ENCODE measurements around the gene MIS12. TPM values are rescaled to one million over a fixed set of nuclear protein-coding genes. Genes with fewer than 3 reads are reported as not detected.

Gene MIS12
- total and polyA plus RNA-seq, 4 donors, result 14.1 to 16.3 (median 15.2) TPM

GRCh38 chr17:5539286-5539685 is 52.9 kb downstream of the MIS12 start:
- Histone ChIP-seq H3K9ac (ENCODE audit: insufficient read depth in 1 of 2, low read length in 2 of 2) (no peak overlapping the region), H3K4me3 (no peak overlapping the region), H3K9me3 (ENCODE audit: control insufficient read depth in 4 of 4, insufficient read depth in 3 of 4, low read length in 3 of 4) (no peaks in the 10 kb centered on the region), H3K36me3 (ENCODE audit: control insufficient read depth in 4 of 4, insufficient read depth in 4 of 4, low read length in 4 of 4) (peaks cover 0 to 33% (median 0%) of the 10 kb centered on the region in 4 donors), H3K27me3 (ENCODE audit: control insufficient read depth in 3 of 3, insufficient read depth in 3 of 3, low read length in 2 of 3) (no peaks in the 10 kb centered on the region), H3K27ac (ENCODE audit: low read depth in 1 of 2, low read length in 1 of 2) (no peak overlapping the region), H3K4me1 (ENCODE audit: control insufficient read depth in 5 of 5, insufficient read depth in 5 of 5, low read length in 5 of 5) (no peaks in the 10 kb centered on the region)
- WGBS, 2 donors, result 93 to 97% methylated on average over 8 of the region's 8 CpGs
- no peak for ATAC-seq (ENCODE audit: insufficient read depth, low FRiP score)
- TF ChIP-seq CTCF (IDR thresholded peaks at IDR 0.05; ENCODE audit: control extremely low read depth, extremely low read depth), result no peak
- no peak for DNase-seq

GRCh38 chr17:5540321-5540720 is 54.0 kb downstream of the MIS12 start:
- no peak for ATAC-seq (ENCODE audit: insufficient read depth, low FRiP score)
- H3K36me3 ChIP-seq (ENCODE audit: control insufficient read depth in 4 of 4, insufficient read depth in 4 of 4, low read length in 4 of 4), result peaks cover 0 to 33% (median 0%) of the 10 kb centered on the region in 4 donors

More at GRCh38 chr17:5540321-5540720, 54.0 kb downstream of the MIS12 start:
- H3K27me3 ChIP-seq (ENCODE audit: control insufficient read depth in 3 of 3, insufficient read depth in 3 of 3, low read length in 2 of 3), result no peaks in the 10 kb centered on the region
- 91 to 94% methylated on average over 7 of the region's 7 CpGs for WGBS, 2 donors
- TF ChIP-seq CTCF (IDR thresholded peaks at IDR 0.05; ENCODE audit: control extremely low read depth, extremely low read depth), result no peak
- H3K9ac ChIP-seq (ENCODE audit: insufficient read depth in 1 of 2, low read length in 2 of 2), result no peak overlapping the region
- no peak for DNase-seq
- no peak overlapping the region for H3K4me3 ChIP-seq
- no peaks in the 10 kb centered on the region for H3K9me3 ChIP-seq (ENCODE audit: control insufficient read depth in 4 of 4, insufficient read depth in 3 of 4, low read length in 3 of 4)
- no peak overlapping the region for H3K27ac ChIP-seq (ENCODE audit: low read depth in 1 of 2, low read length in 1 of 2)
- no peaks in the 10 kb centered on the region for H3K4me1 ChIP-seq (ENCODE audit: control insufficient read depth in 5 of 5, insufficient read depth in 5 of 5, low read length in 5 of 5)

Other genes starting within 250 kb of the MIS12 start
- gene RABEP1, start 204.3 kb upstream of the MIS12 start, total RNA-seq, result 10 to 100 TPM; 34.0 to 38.2 TPM
- gene RABEP1, start 204.3 kb upstream of the MIS12 start, polyA plus RNA-seq, result 10 to 100 TPM; 14.9 to 16.2 TPM
- 10 to 100 TPM; 30.0 to 66.0 TPM for gene NUP88, start 66.9 kb upstream of the MIS12 start, total RNA-seq
- gene NUP88, start 66.9 kb upstream of the MIS12 start, polyA plus RNA-seq, result 10 to 100 TPM; 43.7 to 76.4 TPM
- gene RPAIN, start 66.4 kb upstream of the MIS12 start, total RNA-seq, result 10 to 100 TPM; 30.3 to 75.6 TPM
- gene RPAIN, start 66.4 kb upstream of the MIS12 start, polyA plus RNA-seq, result 10 to 100 TPM; 31.0 to 47.5 TPM
- 100 to 1,000 TPM in 1 of 2 donors, 10 to 100 TPM in 1; 60.6 to 129 TPM for gene C1QBP, start 47.4 kb upstream of the MIS12 start, total RNA-seq
- gene C1QBP, start 47.4 kb upstream of the MIS12 start, polyA plus RNA-seq, result 100 to 1,000 TPM; 123 to 158 TPM
- gene DHX33, start 17.6 kb upstream of the MIS12 start, total RNA-seq, result 10 to 100 TPM; 11.6 to 13.4 TPM
- 1 to 10 TPM; 4.7 to 7.4 TPM for gene DHX33, start 17.6 kb upstream of the MIS12 start, polyA plus RNA-seq
- 10 to 100 TPM; 39.3 to 67.8 TPM for gene DERL2, start 388 bp upstream of the MIS12 start, total RNA-seq
- gene DERL2, start 388 bp upstream of the MIS12 start, polyA plus RNA-seq, result 100 to 1,000 TPM in 1 of 2 donors, 10 to 100 TPM in 1; 57.9 to 104 TPM
- gene NLRP1, start 97.9 kb downstream of the MIS12 start, total RNA-seq, result 10 to 100 TPM; 29.2 to 33.1 TPM
- gene NLRP1, start 97.9 kb downstream of the MIS12 start, polyA plus RNA-seq, result 10 to 100 TPM; 14.5 to 21.2 TPM